CD4-positive, alpha-beta T cell (primary cell): ENCODE results near the gene CLDN1. TPM values are rescaled to one million over a fixed set of nuclear protein-coding genes. Genes with fewer than 3 reads are reported as not detected.

Experiments used
- ATAC-seq: fragments of 200-7000 bp; cut with Tn5 transposase; one replicate; pipeline ENCODE4 v1.10.0; 2022; ENCODE audit warnings: mild to moderate bottlenecking; ENCODE audit not compliant: poor library complexity
- CTCF ChIA-PET: fragments of 350-600 bp; sonication (Branson Sonifier 250); formaldehyde crosslinking; loops from one replicate; lab custom pipeline; 2021; ENCODE audit warnings: antibody characterized with exemption, inconsistent platforms; lab: Charles Lee
- POLR2A ChIA-PET: fragments of 350-600 bp; sonication (Branson Sonifier 250); formaldehyde crosslinking; loops from one replicate; lab custom pipeline; 2021; ENCODE audit warnings: antibody characterized with exemption, inconsistent platforms; lab: Charles Lee
- DNase-seq, 14 experiments: peaks; one replicate each; pipeline ENCODE4 v3.0.0-alpha.2; 2013 to 2020; ENCODE audit warnings: mixed read lengths in 2 of 14
- H3K27ac ChIP-seq, 2 donors: one replicate each; pipeline versions ENCODE4 v1.5.1 to v1.7.0; 2013; ENCODE audit warnings: low read length in 2 of 2, low read depth in 1 of 2, mild to moderate bottlenecking in 1 of 2
- H3K27me3 ChIP-seq, 2 experiments: 1 replicate in 1 of 2; 2 replicates in 1 of 2; pipeline versions ENCODE4 v1.6.1 to v1.7.0; 2013; ENCODE audit warnings: low read length in 2 of 2, control low read depth in 1 of 2, mild to moderate bottlenecking in 1 of 2, moderate library complexity in 1 of 2; ENCODE audit not compliant: insufficient read depth in 2 of 2, control insufficient read depth in 1 of 2
- H3K36me3 ChIP-seq: one replicate; pipeline ENCODE4 v1.6.1; 2013; ENCODE audit warnings: low read length, control low read depth; ENCODE audit not compliant: insufficient read depth
- H3K4me1 ChIP-seq: one replicate; pipeline ENCODE4 v1.6.1; 2013; ENCODE audit warnings: low read length, control low read depth; ENCODE audit not compliant: insufficient read depth
- H3K4me3 ChIP-seq: one replicate; pipeline ENCODE4 v1.5.1; 2013; ENCODE audit warnings: mild to moderate bottlenecking, low read length, moderate library complexity
- H3K9me3 ChIP-seq, 2 experiments: 1 replicate in 1 of 2; 2 replicates in 1 of 2; pipeline versions ENCODE4 v1.6.1 to v1.7.0; 2013; ENCODE audit warnings: low read length in 2 of 2, mild to moderate bottlenecking in 2 of 2, control low read depth in 1 of 2, moderate library complexity in 1 of 2; ENCODE audit not compliant: control insufficient read depth in 1 of 2, insufficient read depth in 1 of 2
- H3K27ac Mint-ChIP-seq: one replicate; pipeline ENCODE4 v1.8.0; 2020; ENCODE audit warnings: mixed read lengths
- H3K27me3 Mint-ChIP-seq: one replicate; pipeline ENCODE4 v1.8.0; 2021; ENCODE audit warnings: mixed read lengths
- H3K36me3 Mint-ChIP-seq: one replicate; pipeline ENCODE4 v1.8.0; 2021; ENCODE audit warnings: low read depth, mixed read lengths
- H3K4me1 Mint-ChIP-seq: one replicate; pipeline ENCODE4 v1.8.0; 2021; ENCODE audit warnings: low read depth, mixed read lengths
- H3K4me3 Mint-ChIP-seq: one replicate; pipeline ENCODE4 v1.8.0; 2020; ENCODE audit warnings: mild to moderate bottlenecking, mixed read lengths
- H3K9me3 Mint-ChIP-seq: one replicate; pipeline ENCODE4 v1.8.0; 2020; ENCODE audit warnings: mixed read lengths
- CTCF ChIP-seq: fragments of 200-600 bp; IDR thresholded peaks from one replicate; pipeline ENCODE4 v1.8.0; 2022; ENCODE audit warnings: antibody characterized with exemption, mild to moderate bottlenecking
- intact Hi-C, 2 experiments: fragments of 100-400 bp; cut with DNase I in 1 of 2; cut with micrococcal nuclease in 1 of 2; formaldehyde crosslinking; loops; one replicate each; pipeline versions ENCODE4 v1.15.1 to v1.9.0; 2023 to 2025; cut with DNase I, micrococcal nuclease
- total RNA-seq, 174 experiments: library from RNA in 2 of 174; stranded (reverse) in 2 of 174; gene quantifications; one replicate each; pipeline ENCODE4 v1.2.3 and lab custom pipeline; 2021 to 2026

CLDN1 gene
- total RNA-seq, 2 experiments from 2014 or later: 0.80 to 0.95 TPM

DNA sequence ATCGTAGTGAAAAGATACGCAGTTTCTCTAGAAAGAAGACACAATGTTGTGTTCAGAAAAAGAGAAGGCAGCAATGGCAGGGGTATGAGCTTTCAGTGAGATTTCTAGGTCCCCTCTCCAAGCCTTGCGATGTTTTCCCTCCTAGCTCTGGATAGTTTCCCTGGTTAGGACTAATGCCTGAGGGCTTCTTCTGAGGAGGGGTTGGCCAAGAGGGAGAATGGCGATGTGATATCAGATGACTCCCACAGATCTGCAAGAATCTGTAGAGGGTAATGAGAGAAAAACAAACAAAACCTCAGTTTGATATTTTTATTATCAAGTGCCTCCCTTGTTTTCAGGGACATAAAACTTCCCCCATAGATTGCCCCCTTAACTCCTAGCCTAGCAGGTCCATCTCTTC lies 4.1 kb upstream of the CLDN1 start:
- no peak overlapping the region for H3K4me3 Mint-ChIP-seq
- Histone ChIP-seq H3K27ac (no peak overlapping the region), H3K27me3 (peaks cover 0 to 13% of the 10 kb centered on the region in 2 experiments), H3K36me3 (no peaks in the 10 kb centered on the region), H3K4me1 (peaks cover 16% of the 10 kb centered on the region), H3K4me3 (no peak overlapping the region), H3K9me3 (no peaks in the 10 kb centered on the region)
- H3K9me3 Mint-ChIP-seq: no peaks in the 10 kb centered on the region
- peaks cover 10% of the 10 kb centered on the region for H3K4me1 Mint-ChIP-seq
- TF ChIP-seq CTCF: no peak
- H3K27ac Mint-ChIP-seq: no peak overlapping the region
- POLR2A ChIA-PET: no interaction called here
- DNase-seq: no peak
- no peak for ATAC-seq
- intact Hi-C loops: no loop called here
- H3K36me3 Mint-ChIP-seq: no peaks in the 10 kb centered on the region
- peaks cover 52% of the 10 kb centered on the region for H3K27me3 Mint-ChIP-seq
- CTCF ChIA-PET: no interaction called here

DNA sequence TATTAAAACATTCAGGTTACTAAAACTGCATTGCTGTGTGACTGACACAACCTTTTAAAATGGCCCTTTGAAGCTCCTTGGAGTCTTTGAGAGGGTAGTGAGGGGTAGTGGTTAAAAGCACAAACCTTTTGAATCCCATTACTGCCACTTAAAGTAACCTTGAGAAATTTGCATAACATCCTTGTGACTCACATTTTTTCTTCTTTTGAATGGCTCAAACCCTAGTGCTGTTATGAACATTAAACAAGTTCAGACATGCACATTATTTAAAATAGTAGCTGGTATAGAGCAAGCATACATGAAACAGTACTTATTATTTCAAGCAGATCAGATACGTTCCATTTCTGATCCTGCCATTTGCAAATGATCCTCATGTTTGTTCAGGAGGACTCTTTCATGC lies 3.7 kb upstream of the CLDN1 start:
- POLR2A ChIA-PET: no interaction called here
- no peaks in the 10 kb centered on the region for H3K9me3 Mint-ChIP-seq
- Histone ChIP-seq H3K9me3 (no peaks in the 10 kb centered on the region), H3K36me3 (no peaks in the 10 kb centered on the region), H3K27me3 (peaks cover 0 to 13% of the 10 kb centered on the region in 2 experiments), H3K4me1 (peaks cover 16% of the 10 kb centered on the region), H3K4me3 (no peak overlapping the region), H3K27ac (no peak overlapping the region)
- ATAC-seq (no peak), DNase-seq (no peak)
- peaks cover 10% of the 10 kb centered on the region for H3K4me1 Mint-ChIP-seq
- no peak overlapping the region for H3K27ac Mint-ChIP-seq
- peaks cover 56% of the 10 kb centered on the region for H3K27me3 Mint-ChIP-seq
- no peaks in the 10 kb centered on the region for H3K36me3 Mint-ChIP-seq
- intact Hi-C loops: no loop called here
- no peak overlapping the region for H3K4me3 Mint-ChIP-seq
- CTCF ChIA-PET: no interaction called here
- no peak for TF ChIP-seq CTCF

GRCh38 chr3:190323246-190323626 lies 990 bp upstream of the CLDN1 start:
- intact Hi-C loops: loop anchor here in 1 of 2 experiments (2.0 to 5.0 kb wide), 2 partner anchors 356 to 1051 kb away; no protein-coding TSS in a partner anchor
- no peak for ATAC-seq
- CTCF ChIA-PET: interaction anchor here (1.3 kb wide), 2 partner anchors 9 to 356 kb away, joined by 4 to 7 read pairs; no protein-coding TSS in a partner anchor

More at GRCh38 chr3:190323246-190323626, 990 bp upstream of the CLDN1 start:
- H3K9me3 Mint-ChIP-seq: no peaks in the 10 kb centered on the region
- Histone ChIP-seq H3K4me1 (peaks cover 16% of the 10 kb centered on the region), H3K9me3 (no peaks in the 10 kb centered on the region), H3K27me3 (peaks cover 0 to 13% of the 10 kb centered on the region in 2 experiments), H3K4me3 (no peak overlapping the region), H3K27ac (no peak overlapping the region), H3K36me3 (no peaks in the 10 kb centered on the region)
- H3K27ac Mint-ChIP-seq: no peak overlapping the region
- H3K36me3 Mint-ChIP-seq: no peaks in the 10 kb centered on the region
- POLR2A ChIA-PET: interaction anchor here (1.1 kb wide), 1 partner anchor 190 kb away, joined by 3 read pairs; the partner anchor contains the start of gene IL1RAP
- DNase-seq: peak in 2 of 14 experiments; percentile 14 to 17
- H3K4me1 Mint-ChIP-seq: peaks cover 16% of the 10 kb centered on the region
- H3K27me3 Mint-ChIP-seq: peaks cover 47% of the 10 kb centered on the region
- H3K4me3 Mint-ChIP-seq: peak overlapping the region; percentile 65
- no peak for TF ChIP-seq CTCF
